Fibroblast of villous mesenchyme (primary cell): ENCODE results near the gene NAA38. TPM values are rescaled to one million over a fixed set of nuclear protein-coding genes. Genes with fewer than 3 reads are reported as not detected.
A peak's percentile ranks its signal among the peaks of the same experiment; 100 is the strongest.

Source experiments
- DNase-seq: peaks from one replicate; pipeline ENCODE4 v3.0.0-alpha.2; 2010; ENCODE audit warnings: low read depth
- H3K4me3 ChIP-seq: 2 replicates; pipeline ENCODE4 v1.5.1; 2011; ENCODE audit warnings: low read depth, mild to moderate bottlenecking, low read length
- total RNA-seq: library from RNA; depleted of rRNA; stranded (reverse); fragments of >200 nt; gene quantifications from 2 replicates; pipeline ENCODE4 v1.2.3, GENCODE V29; 2012
- TF ChIP-seq, protein P1 (sequence below): IDR thresholded peaks from 2 replicates; pipeline ENCODE4 v1.5.1; 2012; ENCODE audit warnings: low read depth, mild to moderate bottlenecking, low read length; ENCODE audit not compliant: insufficient read depth

NAA38 gene
- total RNA-seq, 1 donor = 55.3 TPM

DNA sequence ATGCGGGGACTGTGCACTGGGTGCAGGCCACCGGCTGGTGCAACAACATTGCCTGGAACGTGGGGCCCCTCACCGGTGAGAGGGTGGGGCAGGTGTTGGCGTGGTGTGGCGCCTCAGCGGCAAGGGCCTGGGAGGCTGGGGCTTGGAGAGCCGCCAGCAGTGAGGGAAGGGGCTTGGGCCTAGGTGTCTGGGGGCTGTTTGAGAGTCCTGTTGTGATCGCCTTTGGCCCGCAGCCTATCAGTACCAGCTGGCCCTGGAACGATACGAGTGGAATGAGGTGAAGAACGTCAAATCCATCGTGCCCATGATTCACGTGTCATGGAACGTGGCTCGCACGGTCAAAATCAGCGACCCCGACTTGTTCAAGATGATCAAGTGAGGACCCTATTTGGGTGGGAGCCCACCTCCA lies 5.1 kb downstream of the NAA38 start:
- H3K4me3 ChIP-seq = no peak overlapping the region
- TF ChIP-seq, protein P1, sequence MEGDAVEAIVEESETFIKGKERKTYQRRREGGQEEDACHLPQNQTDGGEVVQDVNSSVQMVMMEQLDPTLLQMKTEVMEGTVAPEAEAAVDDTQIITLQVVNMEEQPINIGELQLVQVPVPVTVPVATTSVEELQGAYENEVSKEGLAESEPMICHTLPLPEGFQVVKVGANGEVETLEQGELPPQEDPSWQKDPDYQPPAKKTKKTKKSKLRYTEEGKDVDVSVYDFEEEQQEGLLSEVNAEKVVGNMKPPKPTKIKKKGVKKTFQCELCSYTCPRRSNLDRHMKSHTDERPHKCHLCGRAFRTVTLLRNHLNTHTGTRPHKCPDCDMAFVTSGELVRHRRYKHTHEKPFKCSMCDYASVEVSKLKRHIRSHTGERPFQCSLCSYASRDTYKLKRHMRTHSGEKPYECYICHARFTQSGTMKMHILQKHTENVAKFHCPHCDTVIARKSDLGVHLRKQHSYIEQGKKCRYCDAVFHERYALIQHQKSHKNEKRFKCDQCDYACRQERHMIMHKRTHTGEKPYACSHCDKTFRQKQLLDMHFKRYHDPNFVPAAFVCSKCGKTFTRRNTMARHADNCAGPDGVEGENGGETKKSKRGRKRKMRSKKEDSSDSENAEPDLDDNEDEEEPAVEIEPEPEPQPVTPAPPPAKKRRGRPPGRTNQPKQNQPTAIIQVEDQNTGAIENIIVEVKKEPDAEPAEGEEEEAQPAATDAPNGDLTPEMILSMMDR = no peak
- no peak for DNase-seq

DNA sequence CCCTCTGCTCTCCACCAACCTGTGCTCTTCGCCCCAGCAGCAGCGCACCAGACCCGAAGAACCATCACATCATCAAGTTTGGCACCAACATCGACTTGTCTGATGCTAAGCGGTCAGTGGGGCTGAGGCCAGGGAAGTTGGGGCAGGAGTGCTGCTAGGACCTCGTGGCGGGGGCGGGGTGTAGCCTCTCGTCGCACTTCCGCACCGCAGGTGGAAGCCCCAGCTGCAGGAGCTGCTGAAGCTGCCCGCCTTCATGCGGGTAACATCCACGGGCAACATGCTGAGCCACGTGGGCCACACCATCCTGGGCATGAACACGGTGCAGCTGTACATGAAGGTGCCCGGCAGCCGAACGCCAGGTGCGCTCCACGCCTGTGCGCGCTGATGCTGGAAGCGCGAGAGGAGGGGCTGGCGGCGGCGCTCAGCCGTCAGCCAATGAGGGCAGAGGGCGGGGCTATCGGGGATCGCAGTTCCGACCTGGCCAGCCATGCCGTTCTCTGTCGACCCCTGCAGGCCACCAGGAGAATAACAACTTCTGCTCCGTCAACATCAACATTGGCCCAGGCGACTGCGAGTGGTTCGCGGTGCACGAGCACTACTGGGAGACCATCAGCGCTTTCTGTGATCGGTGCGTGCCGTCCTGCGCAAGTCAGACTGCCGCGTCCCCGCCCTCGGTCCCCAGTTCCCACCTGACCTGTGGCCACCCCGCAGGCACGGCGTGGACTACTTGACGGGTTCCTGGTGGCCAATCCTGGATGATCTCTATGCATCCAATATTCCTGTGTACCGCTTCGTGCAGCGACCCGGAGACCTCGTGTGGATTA lies 5.7 kb downstream of the NAA38 start:
- TF ChIP-seq, protein P1 = peak; percentile 92
- peak; percentile 86 for DNase-seq
- H3K4me3 ChIP-seq = no peak overlapping the region

- DNase-seq = no peak
- H3K4me3 ChIP-seq = no peak overlapping the region
- TF ChIP-seq, protein P1 = no peak
Measured at GRCh38 chr17:7850701-7851437, 6.5 kb downstream of the NAA38 start.

DNA sequence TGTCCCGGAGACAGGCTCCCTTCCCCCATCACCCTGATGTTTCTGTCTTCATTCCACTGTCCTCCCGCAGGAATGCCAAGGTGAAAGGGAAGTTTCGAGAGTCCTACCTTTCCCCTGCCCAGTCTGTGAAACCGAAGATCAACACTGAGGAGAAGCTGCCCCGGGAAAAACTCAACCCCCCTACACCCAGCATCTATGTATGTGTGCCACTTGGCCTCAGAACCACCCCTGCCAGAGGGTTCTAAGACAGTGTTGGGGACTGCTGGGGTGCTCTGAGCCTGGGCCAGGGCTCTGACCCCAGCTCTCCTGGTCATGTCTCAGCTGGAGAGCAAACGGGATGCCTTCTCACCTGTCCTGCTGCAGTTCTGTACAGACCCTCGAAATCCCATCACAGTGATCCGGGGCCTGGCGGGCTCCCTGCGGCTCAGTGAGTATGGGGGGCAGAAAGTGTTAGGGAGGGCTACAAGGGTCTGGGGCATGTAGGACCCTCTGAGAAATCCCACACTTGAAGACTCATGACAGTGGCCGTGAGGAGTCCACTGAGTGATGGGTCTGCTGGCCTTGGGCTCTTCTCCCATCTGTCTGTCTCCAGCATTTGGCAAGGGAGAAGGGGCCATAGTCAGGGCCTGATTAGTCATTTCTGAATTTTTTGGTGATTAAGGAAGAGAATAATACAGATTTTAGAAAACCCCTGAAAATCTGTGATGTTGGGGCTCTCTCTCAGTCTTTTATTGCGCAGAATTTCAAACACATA lies 7.4 kb downstream of the NAA38 start:
- TF ChIP-seq, protein P1 = no peak
- H3K4me3 ChIP-seq = no peak overlapping the region
- no peak for DNase-seq

DNA sequence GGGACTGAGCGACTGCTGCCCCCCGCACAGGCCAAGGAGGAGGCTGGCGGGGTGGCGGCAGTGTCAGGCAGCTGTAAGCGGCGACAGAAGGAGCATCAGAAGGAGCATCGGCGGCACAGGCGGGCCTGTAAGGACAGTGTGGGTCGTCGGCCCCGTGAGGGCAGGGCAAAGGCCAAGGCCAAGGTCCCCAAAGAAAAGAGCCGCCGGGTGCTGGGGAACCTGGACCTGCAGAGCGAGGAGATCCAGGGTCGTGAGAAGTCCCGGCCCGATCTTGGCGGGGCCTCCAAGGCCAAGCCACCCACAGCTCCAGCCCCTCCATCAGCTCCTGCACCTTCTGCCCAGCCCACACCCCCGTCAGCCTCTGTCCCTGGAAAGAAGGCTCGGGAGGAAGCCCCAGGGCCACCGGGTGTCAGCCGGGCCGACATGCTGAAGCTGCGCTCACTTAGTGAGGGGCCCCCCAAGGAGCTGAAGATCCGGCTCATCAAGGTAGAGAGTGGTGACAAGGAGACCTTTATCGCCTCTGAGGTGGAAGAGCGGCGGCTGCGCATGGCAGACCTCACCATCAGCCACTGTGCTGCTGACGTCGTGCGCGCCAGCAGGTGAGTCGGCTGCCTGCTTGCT lies 8.1 kb downstream of the NAA38 start:
- no peak overlapping the region for H3K4me3 ChIP-seq
- DNase-seq = no peak
- TF ChIP-seq, protein P1 = no peak

DNA sequence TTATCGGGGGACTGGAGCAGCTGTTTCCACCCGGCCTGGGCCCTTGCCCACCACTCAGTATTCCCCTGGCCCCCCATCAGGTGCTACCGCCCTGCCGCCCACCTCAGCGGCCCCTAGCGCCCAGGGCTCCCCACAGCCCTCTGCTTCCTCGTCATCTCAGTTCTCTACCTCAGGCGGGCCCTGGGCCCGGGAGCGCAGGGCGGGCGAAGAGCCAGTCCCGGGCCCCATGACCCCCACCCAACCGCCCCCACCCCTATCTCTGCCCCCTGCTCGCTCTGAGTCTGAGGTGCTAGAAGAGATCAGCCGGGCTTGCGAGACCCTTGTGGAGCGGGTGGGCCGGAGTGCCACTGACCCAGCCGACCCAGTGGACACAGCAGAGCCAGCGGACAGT lies 8.6 kb downstream of the NAA38 start:
- no peak for DNase-seq
- no peak overlapping the region for H3K4me3 ChIP-seq
- TF ChIP-seq, protein P1 = no peak
